ENCODE measurements around the gene ANKRD60. TPM values are rescaled to one million over a fixed set of nuclear protein-coding genes. Genes with fewer than 3 reads are reported as not detected.

The ANKRD60 gene
- total RNA-seq, 1 experiment from 2014 or later = not detected

- no peak overlapping the region for H3T11ph ChIP-seq (ENCODE audit: low read length)
- no peak overlapping the region for H4K8ac ChIP-seq (replicated peaks; ENCODE audit: insufficient read length, low read depth, low read length)
- no peaks in the 10 kb centered on the region for H3K79me2 ChIP-seq (ENCODE audit: insufficient read depth, low read length)
- no peak overlapping the region for H2BK20ac ChIP-seq (ENCODE audit: low read depth, low read length, poor library complexity, severe bottlenecking)
- DNase-seq = no peak
- no peak overlapping the region for H3K4ac ChIP-seq (ENCODE audit: low read depth, low read length)
- peaks cover 13% of the 10 kb centered on the region for H3K23me2 ChIP-seq (ENCODE audit: insufficient read length, low read depth, low read length, poor library complexity, severe bottlenecking)
- no peaks in the 10 kb centered on the region for H3K9me3 ChIP-seq (ENCODE audit: control insufficient read depth, low read depth, low read length)
- no peak overlapping the region for H4K91ac ChIP-seq (ENCODE audit: insufficient read length, low read depth, low read length)
- no peaks in the 10 kb centered on the region for H4K20me1 ChIP-seq (ENCODE audit: control insufficient read depth, insufficient read depth, insufficient read length)
- H3K18ac ChIP-seq (ENCODE audit: insufficient read length, low read depth, low read length) = no peak overlapping the region
- no CpG with 5 or more reads among the region's 5 CpGs for WGBS (ENCODE audit: extremely low coverage, insufficient read length, low lambda C conversion rate)
- H3K79me1 ChIP-seq (ENCODE audit: insufficient read depth, low read depth, low read length, poor library complexity, severe bottlenecking) = no peaks in the 10 kb centered on the region
- no peak overlapping the region for H3K14ac ChIP-seq (ENCODE audit: insufficient read depth, low read length)
- Mint-ChIP-seq H3K9me3 (peaks cover 6 to 7% of the 10 kb centered on the region in 2 experiments; a peak in 3 of 5 replicates), H3K36me3 (ENCODE audit: insufficient read depth in 1 of 3, low read depth in 3 of 3) (peaks cover 3 to 11% (median 7%) of the 10 kb centered on the region in 3 experiments; a peak in 6 of 7 replicates), H3K4me3 (peak overlapping the region; percentile 69 to 79), H3K27ac (no peak overlapping the region), H3K27me3 (ENCODE audit: low read depth) (peaks cover 41% of the 10 kb centered on the region), H3K4me1 (peaks cover 18% of the 10 kb centered on the region in 2 experiments)
- H2BK15ac ChIP-seq (ENCODE audit: low read depth, low read length) = peak overlapping the region; percentile 30; the same call in 1 of the 2 replicates
- no peak overlapping the region for H3K27ac ChIP-seq (ENCODE audit: insufficient read length, low read depth, low read length)
- peak overlapping the region; percentile 34 for H3K4me2 ChIP-seq (ENCODE audit: insufficient read depth, insufficient read length, low read length)
- no peak overlapping the region for H2BK5ac ChIP-seq (ENCODE audit: insufficient read length, low read length)
- no peak overlapping the region for H4K5ac ChIP-seq (ENCODE audit: insufficient read length, low read depth, low read length)
- no peak overlapping the region for H2AFZ ChIP-seq (ENCODE audit: low read length)
- no peak overlapping the region for H3K23ac ChIP-seq (ENCODE audit: insufficient read length, low read depth, low read length)
- H3K9ac ChIP-seq (ENCODE audit: extremely low read depth, insufficient read length, low read length) = peak overlapping the region; percentile 46
- H3K56ac ChIP-seq (ENCODE audit: insufficient read length, low read depth, low read length) = no peak overlapping the region
- no peak overlapping the region for H2BK120ac ChIP-seq (ENCODE audit: low read depth, low read length, poor library complexity, severe bottlenecking)
- H3K27me3 ChIP-seq (ENCODE audit: insufficient read depth, low read length) = peaks cover 8% of the 10 kb centered on the region; the same call in 1 of the 2 replicates
- no peak for TF ChIP-seq CTCF (conservative IDR thresholded peaks at IDR 0.05)
- no peak overlapping the region for H2AK5ac ChIP-seq (ENCODE audit: insufficient read length, low read length)
- H2BK12ac ChIP-seq (ENCODE audit: insufficient read length, low read depth, low read length) = no peak overlapping the region
- no peaks in the 10 kb centered on the region for H3K4me1 ChIP-seq (ENCODE audit: insufficient read depth, low read length)
Measured at GRCh38 chr20:58227391-58228102, 906 bp downstream of the ANKRD60 start.
